Measurements from ENCODE around the gene PSMD14.
"Not testable (repeated sequence)": the region's sequence is repeated elsewhere in the genome, so short reads cannot be mapped to it uniquely, and the experiment has no call there.

The PSMD14 gene

DNA sequence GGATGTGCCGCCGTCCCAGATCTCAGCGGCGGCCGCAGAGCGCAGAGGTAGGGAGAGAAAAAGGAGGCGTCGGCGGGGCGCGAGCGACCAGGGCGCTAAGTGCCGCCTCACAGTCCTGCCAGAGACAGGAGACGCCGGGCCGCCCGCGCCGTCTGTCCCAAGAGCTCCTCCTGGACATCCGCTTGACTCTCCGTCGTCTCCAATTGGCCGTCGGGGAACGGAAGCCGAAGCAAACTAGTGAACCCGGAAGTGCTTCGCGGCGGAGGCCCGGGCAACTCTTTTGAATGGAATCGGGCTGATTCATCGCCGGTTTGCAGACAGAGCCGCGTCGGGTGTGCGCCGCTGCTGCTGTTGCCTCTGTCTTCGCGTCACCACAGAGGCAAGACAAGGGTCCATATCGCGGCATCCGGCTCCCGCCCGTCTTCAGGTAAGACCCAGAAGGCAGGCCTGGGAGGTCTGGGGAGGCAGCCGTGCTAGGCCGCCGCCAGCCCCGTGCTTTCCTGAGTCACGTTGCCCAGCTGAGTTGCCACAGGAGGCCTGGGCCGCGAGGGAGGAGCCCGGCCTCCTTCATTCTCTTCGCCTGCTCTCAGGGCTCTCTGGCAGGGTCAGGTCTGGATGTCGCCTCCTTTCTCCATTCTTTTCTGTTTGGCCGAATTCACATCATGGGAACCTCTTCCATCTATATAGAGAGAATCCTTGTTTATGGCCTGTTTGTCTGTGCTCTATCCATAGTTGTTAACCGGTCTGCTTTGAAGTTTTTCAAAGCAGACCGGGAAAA lies at the start of gene PSMD14:
Gene PSMD14, plus strand, starts transcription at position 248 of the 778 bp plus-strand sequence. CDS start 10,401 bp downstream, outside the sequence.
- DNase-seq = peak; percentile 96

DNA sequence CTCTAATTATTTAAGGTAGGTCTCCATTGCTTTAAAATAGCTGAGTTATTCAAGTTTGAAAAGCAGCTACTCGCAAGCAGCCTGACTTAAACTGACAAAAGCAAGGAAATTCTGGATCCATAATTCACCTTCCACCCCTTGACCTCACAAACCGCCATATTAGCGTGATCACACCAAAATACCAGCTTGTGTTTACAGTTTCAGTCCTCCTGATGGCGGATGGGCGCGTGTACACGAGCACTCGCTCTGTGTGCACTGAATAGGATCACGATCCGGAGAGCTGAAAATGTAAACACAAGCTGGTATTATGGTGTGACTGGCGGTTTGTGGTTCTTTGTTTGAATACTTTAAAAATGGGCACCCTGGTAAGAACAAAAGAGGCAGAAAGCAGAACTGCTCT lies 42.4 kb upstream of the PSMD14 start:
- DNase-seq = no peak

DNA sequence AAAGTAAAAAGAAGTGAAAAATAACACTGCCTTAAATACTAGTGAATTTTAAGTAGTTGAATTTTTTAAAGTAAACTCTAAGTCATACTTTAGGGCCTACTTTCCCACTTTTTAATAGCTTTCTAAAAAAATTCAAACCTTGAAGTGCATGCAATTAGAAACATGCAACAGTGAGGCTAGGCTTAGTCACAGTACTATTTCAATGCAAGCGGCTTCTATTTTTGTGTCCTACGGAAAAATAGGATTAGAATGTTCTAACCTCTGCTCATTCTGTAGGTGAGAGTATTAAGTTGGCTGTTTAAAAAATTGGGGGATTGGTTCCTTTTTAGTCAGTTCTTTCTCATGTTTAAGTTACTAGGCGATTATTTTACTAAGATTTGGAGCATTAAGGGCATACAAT lies 39.1 kb upstream of the PSMD14 start:
- no peak for DNase-seq

DNA sequence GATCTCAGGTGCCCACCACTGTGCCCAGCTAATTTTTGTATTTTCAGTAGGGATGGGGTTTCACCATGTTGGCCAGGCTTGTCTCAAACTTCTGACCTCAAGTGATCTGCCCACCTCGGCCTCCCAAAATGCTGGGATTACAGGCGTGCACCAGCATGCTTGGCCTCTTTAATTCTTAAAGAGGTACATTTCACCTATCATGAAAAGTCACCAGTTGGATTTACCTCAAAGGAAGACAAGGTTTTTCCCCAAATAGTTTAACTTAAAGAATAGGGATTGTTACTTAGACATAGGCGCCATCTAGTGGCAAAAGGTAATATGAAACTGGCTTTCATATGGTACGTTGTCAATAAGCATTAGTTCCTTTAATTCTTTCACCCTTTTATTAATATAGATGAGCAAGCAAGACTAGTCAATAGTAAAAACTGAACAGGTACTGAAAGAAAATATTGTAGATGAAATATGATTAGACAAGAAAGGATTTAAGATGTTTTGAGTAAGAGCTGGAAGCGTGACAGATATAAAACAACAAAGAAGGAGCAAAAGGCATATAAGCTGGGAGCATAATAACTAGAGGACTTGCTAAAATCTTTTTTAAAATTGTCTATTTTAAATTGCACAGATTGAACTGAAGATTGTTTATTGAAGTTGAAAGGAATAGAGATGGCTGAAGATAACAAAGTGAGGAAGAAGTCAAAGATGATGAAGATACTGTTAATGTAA lies 35.0 kb upstream of the PSMD14 start:
- peak; percentile 67 for DNase-seq

DNA sequence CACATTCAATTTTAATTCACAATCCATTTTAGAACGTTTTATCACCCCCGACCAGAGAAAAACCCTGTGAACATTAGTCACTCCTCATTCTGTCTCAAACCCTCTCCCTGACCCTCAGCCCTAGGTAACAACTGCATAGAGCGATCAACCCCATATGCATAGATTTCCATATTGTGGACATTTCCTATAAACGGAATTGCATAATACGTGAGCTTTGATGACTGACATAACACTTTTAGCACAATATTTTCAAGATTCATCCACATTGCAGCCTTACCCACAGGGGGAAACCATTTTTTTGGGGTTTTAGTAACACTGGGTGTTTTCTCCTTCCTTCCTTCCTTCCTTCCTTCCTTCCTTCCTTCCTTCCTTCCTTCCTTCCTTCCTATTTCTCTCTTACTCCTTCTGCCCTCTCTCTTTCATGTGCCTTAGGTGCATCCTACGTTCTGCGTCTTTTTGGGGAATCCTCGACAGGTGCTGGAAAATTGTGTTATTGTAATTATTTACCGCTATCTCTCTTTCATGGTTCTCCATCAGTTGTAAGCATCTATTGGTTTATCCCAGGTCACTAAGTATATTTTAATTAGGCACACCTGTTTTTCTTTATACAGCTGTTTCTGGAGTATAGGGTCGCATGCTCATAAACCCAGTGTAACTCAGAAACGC lies 29.5 kb upstream of the PSMD14 start:
- peak; percentile 37 for DNase-seq

DNA sequence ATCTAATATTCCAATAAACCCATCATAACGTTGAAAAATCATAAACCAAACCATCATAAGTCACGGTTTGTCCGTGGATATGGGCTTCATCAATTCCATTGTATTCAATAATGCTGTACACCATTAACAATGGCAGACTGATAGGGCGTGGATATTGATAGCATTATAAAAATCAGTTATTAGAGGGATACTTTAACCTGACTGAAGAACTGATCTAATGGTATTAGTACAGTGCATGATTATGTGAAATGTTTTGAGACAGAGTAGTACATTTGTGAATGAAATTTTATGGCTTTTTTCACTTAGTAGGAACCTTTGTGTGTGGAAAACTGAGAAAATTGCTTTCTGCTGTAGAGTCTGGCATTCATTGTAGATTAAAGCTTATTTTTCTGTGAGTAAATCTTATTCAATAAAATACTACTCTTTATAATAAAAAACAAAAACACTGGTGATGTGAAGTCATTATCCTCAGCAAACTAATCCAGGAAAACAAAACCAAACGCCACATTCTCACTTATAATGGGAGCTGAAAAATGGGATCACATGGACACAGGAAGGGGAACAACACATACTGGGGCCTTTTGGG lies 28.9 kb upstream of the PSMD14 start:
- DNase-seq = not testable (repeated sequence)

DNA sequence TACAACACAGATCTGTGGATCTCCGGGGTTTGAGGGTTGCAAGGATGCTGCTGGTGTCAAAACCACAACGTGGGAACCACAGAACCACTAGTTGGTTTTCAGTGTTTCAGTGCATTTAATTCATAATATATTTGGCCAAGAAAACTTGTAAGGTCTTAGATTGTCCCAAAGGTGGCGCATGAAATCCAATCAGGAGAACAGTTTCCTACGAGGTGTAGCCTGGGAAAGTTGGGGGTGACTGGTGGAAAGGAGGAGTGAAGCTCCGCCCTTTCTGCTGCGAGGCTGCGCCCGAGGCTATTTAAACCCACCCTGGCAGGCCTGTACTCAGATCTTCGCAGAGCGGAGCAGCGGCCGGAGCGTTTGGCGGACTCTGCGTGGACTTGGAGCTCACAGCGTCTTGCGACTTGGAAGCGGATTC lies 27.3 kb upstream of the PSMD14 start:
- DNase-seq = peak; percentile 46

DNA sequence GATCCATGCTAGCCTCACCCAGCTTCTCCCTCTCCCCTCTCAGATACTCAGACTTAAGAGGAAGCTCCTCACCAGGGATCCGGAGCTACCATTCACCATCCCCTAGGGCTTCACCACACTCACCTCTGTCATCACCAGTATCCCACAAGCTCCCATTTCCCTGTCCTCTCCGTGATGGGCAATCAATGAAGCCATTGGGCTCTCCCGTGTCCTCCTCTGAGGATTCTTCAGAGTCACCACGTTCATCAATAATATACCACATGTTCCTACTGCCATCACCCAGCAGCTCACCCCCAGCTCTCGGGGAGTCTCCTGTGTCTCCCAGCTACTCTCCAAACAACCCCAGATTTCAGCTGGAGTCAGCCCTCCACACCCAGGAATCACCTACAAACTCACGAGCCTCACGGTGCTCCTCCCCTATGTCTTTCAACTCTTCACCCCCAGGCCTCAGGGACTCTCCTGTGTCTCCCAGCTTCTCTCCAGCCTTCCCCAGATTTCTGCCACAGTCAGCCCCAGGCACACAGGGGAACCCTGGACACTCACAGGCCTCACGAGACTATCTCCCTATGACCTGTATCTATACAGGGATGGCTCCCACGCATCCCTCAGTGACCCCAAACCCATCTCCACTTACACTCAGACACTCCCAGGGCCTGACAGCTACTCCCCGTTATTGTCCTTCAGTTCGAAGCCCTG lies 26.5 kb upstream of the PSMD14 start:
- not testable (repeated sequence) for DNase-seq

DNA sequence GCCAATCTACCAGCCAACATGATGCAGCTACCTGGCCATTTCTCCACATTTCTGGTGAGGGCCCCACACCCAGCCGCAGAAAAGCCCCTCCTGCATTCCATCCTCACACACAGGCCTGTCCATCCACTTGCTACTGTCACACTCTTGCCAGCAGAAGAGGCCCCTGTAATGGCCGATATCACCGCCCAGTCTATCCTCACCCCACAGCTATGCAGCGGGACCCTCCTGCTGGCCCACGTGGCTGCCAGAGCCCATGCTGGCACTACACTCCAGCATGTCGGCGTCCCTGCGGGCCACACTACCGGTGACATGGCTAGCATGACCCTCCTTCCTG lies 25.9 kb upstream of the PSMD14 start:
- DNase-seq = peak; percentile 5

DNA sequence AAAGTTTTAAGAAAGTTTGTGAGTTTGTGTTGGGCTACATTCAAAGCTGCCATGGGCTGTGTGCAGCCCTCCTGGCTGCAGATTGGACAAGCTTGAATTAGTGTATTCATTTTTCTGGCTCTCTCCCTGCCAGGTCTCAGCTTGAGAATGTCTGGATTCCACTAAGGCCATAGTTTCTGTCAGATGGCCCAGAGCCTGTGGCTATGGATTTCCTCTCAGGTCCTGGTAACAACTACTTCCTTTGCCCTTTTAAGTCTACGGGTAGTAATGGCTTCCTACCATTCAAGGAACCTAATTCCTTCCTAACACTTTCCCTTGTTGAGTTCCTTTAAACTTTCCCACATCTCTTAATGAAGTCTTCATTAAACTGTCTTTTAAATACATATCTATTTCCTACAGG lies 24.3 kb upstream of the PSMD14 start:
- DNase-seq = no peak

DNA sequence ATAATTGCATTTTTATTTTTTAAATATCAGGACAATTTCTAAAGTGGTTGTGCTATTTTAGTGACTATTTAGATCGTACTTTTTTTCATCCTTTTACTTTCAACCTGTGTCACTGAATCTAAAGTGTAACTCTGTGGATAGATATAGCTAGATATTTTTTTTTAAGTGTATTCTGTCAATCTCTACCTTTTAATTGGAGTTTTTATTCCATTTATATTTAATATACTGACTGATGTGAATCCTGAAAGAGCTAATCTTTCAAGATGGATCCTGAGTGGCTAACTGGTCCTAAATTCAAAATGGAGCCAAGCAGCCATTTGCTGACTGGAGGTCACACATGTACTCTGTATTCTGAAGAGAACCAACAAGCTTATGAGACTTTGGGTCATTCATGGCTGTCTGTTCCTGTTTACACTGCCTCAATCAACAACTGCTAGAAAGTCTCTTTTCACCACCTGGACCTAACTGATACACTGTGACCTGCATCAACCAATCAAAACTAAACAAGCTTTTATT lies 4.6 kb upstream of the PSMD14 start:
- no peak for DNase-seq

DNA sequence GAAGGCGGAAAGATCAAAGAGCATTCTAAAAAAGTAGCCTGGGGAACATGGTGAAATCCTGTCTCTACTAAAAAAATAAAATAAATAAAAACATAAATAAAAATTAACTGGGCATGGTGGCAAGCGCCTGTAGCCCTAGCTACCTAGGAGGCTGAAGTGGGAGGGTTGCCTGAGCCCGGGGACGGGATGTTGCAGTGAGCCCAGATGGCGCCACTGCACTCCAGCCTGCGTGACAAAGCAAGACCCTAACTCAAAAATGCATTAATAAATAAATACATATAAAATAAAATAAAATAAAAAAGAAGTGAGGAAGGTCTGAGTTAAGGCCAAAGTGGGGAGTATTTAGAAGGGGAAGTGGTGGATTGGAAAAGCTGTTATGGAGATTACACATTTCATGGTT lies 1.3 kb upstream of the PSMD14 start:
- no peak for DNase-seq

DNA sequence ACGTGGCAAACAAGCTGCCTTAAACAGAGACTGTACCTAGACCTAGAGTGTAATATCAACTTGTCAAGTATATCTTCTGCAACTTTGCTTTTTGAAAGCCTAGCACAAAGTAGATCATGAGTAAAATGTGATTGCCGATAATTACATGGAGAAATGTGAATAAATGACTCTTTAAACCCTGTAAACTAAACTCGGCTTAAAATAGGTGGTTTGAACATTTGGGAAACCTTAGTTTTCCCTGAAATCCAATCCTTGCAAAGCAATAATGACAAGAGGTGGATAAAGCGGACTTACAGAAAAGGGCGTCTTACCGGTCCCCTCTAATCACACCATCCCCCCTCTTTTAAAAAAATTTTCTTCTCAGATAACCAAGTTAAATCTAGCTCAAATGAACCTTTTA lies 549 bp upstream of the PSMD14 start:
- no peak for DNase-seq

DNA sequence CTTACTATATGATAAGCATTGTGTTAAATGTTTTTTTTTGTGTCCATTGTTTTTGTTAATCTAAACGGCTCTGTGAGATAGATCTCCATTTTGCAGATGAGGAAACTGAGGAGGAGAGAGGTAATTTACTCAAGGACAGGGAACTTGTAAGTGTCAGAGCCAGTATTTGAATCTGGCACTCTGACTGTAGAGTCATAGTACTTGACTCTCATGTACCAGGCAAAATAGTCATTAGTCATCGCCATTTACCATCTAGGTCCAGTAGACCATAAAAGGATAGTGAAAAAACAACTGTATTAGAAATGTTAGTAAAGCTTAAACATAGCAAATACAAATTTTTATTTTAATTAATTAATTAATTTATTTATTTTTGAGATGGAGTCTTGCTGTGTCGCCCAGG lies 4.8 kb downstream of the PSMD14 start:
- DNase-seq = no peak

DNA sequence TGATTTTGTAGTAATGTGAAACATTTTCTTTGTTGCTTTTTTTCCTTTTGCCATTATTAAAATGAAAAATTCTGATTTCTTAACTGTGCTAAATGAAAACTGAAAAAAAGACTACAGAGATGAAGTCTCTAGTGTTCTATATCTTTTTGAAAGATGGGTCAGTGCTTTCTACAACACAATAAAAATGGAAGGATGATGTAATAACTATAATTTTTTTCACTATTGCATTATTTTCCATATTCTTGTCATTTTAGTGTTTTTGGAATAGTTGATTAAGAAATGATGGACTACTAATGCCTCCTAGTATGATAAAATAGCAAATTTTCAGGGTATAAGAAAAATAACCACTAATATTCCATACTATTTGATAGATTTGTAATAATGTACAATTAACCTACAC lies 7.2 kb downstream of the PSMD14 start:
- no peak for DNase-seq

DNA sequence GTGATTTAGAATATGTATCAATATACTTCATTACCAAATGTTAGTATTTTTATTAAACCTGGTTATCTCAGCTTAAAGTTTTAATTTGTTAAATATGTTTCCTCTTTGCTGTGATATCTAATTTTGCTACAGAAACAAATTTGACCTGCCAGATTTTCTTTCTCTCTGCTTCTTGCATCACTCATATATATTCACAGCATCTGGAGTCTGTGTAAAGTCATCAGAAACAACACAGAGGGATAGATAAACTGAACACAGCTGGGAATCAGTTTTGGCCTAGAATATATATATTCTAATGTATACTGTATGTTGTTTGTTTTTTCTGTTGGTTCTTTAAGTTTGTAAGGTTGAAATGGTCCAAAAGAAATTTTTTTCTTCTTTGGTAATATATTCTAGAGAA lies 8.5 kb downstream of the PSMD14 start:
- DNase-seq = no peak

DNA sequence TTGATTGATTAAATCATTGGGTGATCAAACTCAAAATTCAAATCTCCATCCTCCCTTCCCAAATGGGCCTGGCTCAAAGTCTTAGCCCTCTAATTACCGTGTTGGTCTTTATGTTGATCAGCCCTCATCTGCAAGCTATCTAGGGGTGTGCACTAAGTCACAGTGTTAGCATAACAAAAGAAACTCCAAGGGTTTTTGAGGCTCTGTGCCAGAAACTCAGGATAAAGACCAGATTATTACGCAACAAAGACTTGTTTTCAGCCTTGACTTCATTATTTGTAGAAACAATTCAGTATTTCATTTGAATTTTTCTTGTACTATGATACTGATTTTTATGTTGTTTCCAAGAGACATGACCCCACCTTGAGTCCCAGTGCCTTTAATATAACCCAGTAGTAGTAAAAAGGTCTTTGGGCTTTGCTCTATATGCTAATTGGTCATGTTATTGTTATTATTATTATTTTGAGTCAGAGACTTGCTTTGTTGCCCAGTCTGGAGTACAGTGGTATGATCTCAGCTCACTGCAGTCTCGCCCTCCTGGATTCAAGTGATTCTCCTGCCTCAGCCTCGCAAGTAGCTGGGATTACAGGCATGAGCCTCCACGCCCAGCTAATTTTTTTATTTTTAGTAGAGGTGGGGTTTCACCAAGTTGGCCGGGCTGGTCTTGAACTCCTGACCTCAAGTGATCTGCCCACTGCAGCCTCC lies 13.9 kb downstream of the PSMD14 start:
- no peak for DNase-seq

DNA sequence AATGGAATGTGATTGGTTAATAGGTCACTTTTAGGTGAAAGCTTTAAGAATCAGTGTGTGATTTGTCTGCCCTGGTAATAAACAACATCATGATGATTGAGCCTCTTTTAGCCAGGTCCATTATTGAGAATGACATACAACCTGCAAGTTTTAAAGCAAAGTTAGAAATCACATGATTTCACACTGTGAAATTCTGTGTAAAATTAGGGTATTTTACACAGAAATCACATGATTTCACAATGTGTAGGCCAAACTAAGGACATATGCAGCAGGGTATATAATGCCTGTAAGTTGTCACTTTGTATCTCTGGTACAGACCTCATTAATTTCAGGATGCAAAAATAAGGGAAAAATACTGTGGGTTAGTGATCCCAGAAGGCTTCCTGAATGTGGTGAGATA lies 16.7 kb downstream of the PSMD14 start:
- DNase-seq = no peak

DNA sequence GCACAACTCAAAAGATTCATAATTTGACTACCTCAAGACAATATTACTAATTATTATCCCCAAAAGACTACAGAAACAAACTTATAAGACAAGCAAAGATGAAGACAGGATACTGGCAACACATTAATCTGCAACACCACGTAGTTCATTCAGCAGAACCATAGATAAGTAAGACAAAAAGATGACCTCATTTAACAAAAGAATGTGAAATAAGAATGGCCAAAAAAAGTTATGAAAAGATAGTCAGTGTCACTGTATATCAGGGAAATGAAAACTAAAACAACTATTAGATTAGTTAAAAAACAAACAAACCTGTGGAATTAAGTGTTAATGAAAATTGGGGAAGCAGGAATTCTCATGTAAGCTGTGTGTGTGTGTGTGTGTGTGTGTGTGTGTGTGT lies 19.4 kb downstream of the PSMD14 start:
- no peak for DNase-seq

DNA sequence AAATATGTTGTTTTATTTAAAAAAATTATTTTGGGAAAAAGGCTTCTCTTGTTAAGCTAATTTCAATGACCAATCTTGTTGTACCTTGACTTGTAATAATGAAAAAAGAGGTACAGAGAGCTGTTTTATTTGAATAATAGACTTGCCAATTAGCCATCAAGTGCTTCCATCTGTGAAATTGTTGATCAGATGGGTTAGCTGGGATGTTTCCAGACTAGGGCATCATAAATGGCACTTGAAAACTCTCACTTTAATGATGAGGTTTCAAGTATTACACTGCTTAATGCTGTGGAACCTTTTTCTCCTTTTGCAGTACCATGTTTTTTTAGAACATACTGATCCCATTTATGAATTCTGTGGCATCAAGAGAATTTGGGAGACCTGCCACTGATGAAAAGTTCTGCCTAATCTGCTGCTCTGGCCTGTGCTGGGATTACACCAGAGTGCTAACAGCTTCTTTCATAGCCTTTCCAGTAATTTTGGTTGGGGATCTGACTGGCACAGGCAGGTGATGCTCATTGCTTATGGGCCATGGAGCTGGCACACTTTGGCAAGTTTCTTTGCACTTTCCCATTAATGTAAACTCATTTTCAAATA lies 24.2 kb downstream of the PSMD14 start:
- no peak for DNase-seq

DNA sequence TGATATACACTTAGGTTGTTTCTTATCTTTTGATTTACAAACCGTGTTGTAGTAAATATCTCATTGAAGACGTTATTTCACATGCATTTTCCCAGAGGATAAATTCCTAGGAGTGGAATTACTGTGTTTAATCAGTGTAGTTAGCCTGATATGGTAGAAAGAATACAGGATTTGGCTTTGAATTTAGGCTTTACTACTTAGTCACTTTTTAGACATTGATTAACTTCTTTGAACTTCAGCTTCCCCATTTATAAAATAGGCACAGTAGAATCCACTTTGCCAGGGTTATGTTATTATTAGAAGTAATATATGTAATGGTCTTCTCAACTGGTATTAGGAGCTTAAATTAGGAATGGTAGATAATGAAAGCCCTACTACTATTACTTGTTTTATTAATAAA lies 27.4 kb downstream of the PSMD14 start:
- no peak for DNase-seq

DNA sequence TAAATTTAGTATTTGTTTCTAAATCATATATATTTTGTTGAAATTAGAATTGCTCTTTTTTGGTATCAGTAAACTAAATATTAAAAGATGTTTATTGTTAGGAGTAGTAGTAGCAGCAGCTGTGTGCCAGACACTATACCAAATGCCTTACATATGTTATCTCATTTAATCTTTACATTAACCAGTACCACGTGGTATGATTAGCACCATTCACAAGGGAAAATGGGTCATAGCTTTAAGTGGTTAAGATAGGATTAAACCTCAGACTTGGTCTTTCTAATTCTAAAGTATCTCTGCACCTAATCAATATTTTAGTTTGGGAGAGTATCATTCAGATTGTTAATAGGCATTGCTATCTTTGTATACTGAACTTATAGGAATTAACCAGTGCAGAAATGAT lies 29.0 kb downstream of the PSMD14 start:
- DNase-seq = no peak

All from activated CD4-positive, alpha-beta T cell treated with anti-CD3 and anti-CD28 coated beads, Interleukin-10, Interleukin-2, amounts not matched to agents 100 ng/mL and 50 ng/mL, durations not matched to agents 16 hours and 8 hours (primary cell).